ENCODE measurements around the gene RNLS.

DNA sequence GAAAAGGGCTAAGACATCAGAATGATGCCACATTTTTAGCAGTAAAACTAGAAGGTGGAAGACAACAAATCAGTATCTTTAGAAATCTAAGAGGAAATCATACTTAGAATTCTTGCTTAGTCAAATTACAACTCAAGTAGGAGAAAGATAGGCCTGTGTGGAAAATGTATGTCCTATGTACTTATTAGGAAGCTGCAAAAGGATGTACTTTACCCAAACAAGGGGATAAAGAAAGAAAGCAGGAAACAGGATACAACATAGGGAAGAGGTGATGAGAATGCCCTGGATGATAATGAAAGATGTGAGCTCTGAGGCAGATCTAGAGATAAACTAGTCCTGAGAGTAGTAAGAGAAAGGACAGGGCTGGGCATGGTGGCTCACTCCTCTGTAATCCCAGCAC lies 54.9 kb downstream of the RNLS start:
- TF ChIP-seq, protein P1, sequence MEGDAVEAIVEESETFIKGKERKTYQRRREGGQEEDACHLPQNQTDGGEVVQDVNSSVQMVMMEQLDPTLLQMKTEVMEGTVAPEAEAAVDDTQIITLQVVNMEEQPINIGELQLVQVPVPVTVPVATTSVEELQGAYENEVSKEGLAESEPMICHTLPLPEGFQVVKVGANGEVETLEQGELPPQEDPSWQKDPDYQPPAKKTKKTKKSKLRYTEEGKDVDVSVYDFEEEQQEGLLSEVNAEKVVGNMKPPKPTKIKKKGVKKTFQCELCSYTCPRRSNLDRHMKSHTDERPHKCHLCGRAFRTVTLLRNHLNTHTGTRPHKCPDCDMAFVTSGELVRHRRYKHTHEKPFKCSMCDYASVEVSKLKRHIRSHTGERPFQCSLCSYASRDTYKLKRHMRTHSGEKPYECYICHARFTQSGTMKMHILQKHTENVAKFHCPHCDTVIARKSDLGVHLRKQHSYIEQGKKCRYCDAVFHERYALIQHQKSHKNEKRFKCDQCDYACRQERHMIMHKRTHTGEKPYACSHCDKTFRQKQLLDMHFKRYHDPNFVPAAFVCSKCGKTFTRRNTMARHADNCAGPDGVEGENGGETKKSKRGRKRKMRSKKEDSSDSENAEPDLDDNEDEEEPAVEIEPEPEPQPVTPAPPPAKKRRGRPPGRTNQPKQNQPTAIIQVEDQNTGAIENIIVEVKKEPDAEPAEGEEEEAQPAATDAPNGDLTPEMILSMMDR (IDR thresholded peaks at IDR 0.05): no peak
- TF ChIP-seq POLR2A (IDR thresholded peaks at IDR 0.05): no peak
